Vagina (tissue), 2 donors: ENCODE measurements around the gene TESMIN.

Experiments used
- CTCF ChIP-seq, 3 experiments: fragments of 450-650 bp in 2 of 3; fragments of 200-600 bp in 1 of 3; sonication (generic) in 1 of 3; IDR thresholded peaks; one replicate each; pipeline ENCODE4 v1.5.1; 2017 to 2019; ENCODE audit warnings: antibody characterized with exemption in 3 of 3, mild to moderate bottlenecking in 2 of 3, moderate library complexity in 2 of 3
- POLR2A ChIP-seq, 2 donors: fragments of 450-650 bp; IDR thresholded peaks; one replicate each; pipeline ENCODE4 v1.6.1; 2017; ENCODE audit warnings: antibody characterized with exemption in 2 of 2, mild to moderate bottlenecking in 2 of 2, moderate library complexity in 2 of 2

GRCh38 chr11:68753300-68753699, 2.0 kb upstream of the TESMIN start:
- no peak for TF ChIP-seq CTCF (IDR thresholded peaks at IDR 0.05)
- TF ChIP-seq POLR2A (IDR thresholded peaks at IDR 0.05), result no peak
